DMS 273 (cell line): ENCODE results near the gene KCNMA1.

Source experiments
- DNase-seq: peaks from one replicate; lab custom pipeline; 2025; ENCODE audit not compliant: unreplicated experiment; lab: John Stamatoyannopoulos, UW

The KCNMA1 gene

GRCh38 chr10:77261146-77261545 is 376.5 kb downstream of the KCNMA1 start:
- no peak for DNase-seq

- DNase-seq = no peak
These were observed 378.3 kb downstream of the KCNMA1 start for GRCh38 chr10:77259171-77259874.

- no peak for DNase-seq
These were observed 381.3 kb downstream of the KCNMA1 start for GRCh38 chr10:77256346-77256745.

- no peak for DNase-seq
These were observed 384.0 kb downstream of the KCNMA1 start for GRCh38 chr10:77253556-77254064.

- peak; percentile 73 for DNase-seq
These were observed 384.5 kb downstream of the KCNMA1 start for GRCh38 chr10:77253147-77253545.

- no peak for DNase-seq
These were observed 385.0 kb downstream of the KCNMA1 start for GRCh38 chr10:77252380-77253146.

- peak; percentile 62 for DNase-seq
These were observed 386.2 kb downstream of the KCNMA1 start for GRCh38 chr10:77251297-77252013.

GRCh38 chr10:77249901-77250459 is 387.6 kb downstream of the KCNMA1 start:
- DNase-seq = no peak

- DNase-seq = no peak
These were observed 389.4 kb downstream of the KCNMA1 start for GRCh38 chr10:77248104-77248790.

GRCh38 chr10:77247031-77247990 is 390.3 kb downstream of the KCNMA1 start:
- no peak for DNase-seq

GRCh38 chr10:77245953-77246352 is 391.7 kb downstream of the KCNMA1 start:
- DNase-seq = no peak

- DNase-seq = no peak
These were observed 392.9 kb downstream of the KCNMA1 start for GRCh38 chr10:77244746-77245145.

GRCh38 chr10:77244286-77244685 is 393.3 kb downstream of the KCNMA1 start:
- DNase-seq = no peak

GRCh38 chr10:77241350-77241725 is 396.3 kb downstream of the KCNMA1 start:
- no peak for DNase-seq

GRCh38 chr10:77240706-77241349 is 396.8 kb downstream of the KCNMA1 start:
- no peak for DNase-seq

- peak; percentile 6 for DNase-seq
These were observed 397.5 kb downstream of the KCNMA1 start for GRCh38 chr10:77240041-77240652.

- no peak for DNase-seq
These were observed 400.5 kb downstream of the KCNMA1 start for GRCh38 chr10:77237120-77237519.

GRCh38 chr10:77236700-77237099 is 400.9 kb downstream of the KCNMA1 start:
- peak; percentile 30 for DNase-seq

- DNase-seq = no peak
These were observed 401.6 kb downstream of the KCNMA1 start for GRCh38 chr10:77236029-77236428.
